Erythroblast (primary cell): ENCODE data around the gene NUDT14.

ENCODE experiments used
- DNase-seq, 2 experiments: peaks; one replicate each; lab custom pipeline; 2025; lab: John Stamatoyannopoulos, UW
- GATA1 ChIP-seq: IDR thresholded peaks from 2 replicates; pipeline ENCODE4 v1.6.1; 2011; ENCODE audit warnings: low read depth, mild to moderate bottlenecking, control low read depth, low read length, moderate library complexity
- POLR2A ChIP-seq: IDR thresholded peaks from 2 replicates; pipeline ENCODE4 v1.6.1; 2011; ENCODE audit warnings: mild to moderate bottlenecking, low read length

The NUDT14 gene

GRCh38 chr14:105150368-105151083 is 30.6 kb downstream of the NUDT14 start:
- DNase-seq = no peak

GRCh38 chr14:105150026-105150367 is 31.1 kb downstream of the NUDT14 start:
- DNase-seq = no peak
- no peak for TF ChIP-seq GATA1

More at GRCh38 chr14:105150368-105151083, 30.6 kb downstream of the NUDT14 start:
- TF ChIP-seq POLR2A (no peak), GATA1 (no peak)

- DNase-seq = no peak
These were observed 31.8 kb downstream of the NUDT14 start for GRCh38 chr14:105149146-105149781.

GRCh38 chr14:105148604-105149145 is 32.4 kb downstream of the NUDT14 start:
- TF ChIP-seq POLR2A (no peak), GATA1 (no peak)
- DNase-seq = no peak

More at GRCh38 chr14:105149146-105149781, 31.8 kb downstream of the NUDT14 start:
- no peak for TF ChIP-seq POLR2A

GRCh38 chr14:105147671-105148603 is 33.2 kb downstream of the NUDT14 start:
- TF ChIP-seq POLR2A (no peak), GATA1 (no peak)
- DNase-seq = no peak

- no peak for DNase-seq
- TF ChIP-seq GATA1 = no peak
- TF ChIP-seq POLR2A = no peak
These were observed 34.0 kb downstream of the NUDT14 start for GRCh38 chr14:105146976-105147635.

GRCh38 chr14:105146181-105146975 is 34.7 kb downstream of the NUDT14 start:
- DNase-seq = no peak
- TF ChIP-seq GATA1 (no peak), POLR2A (no peak)

- no peak for DNase-seq
- no peak for TF ChIP-seq GATA1
- no peak for TF ChIP-seq POLR2A
These were observed 35.5 kb downstream of the NUDT14 start for GRCh38 chr14:105145381-105146180.

GRCh38 chr14:105144666-105145380 is 36.3 kb downstream of the NUDT14 start:
- DNase-seq = no peak
- TF ChIP-seq POLR2A (no peak), GATA1 (no peak)

- TF ChIP-seq POLR2A = no peak
- no peak for DNase-seq
These were observed 37.0 kb downstream of the NUDT14 start for GRCh38 chr14:105144026-105144665.
